ENCODE results near the gene KARS1.

DNA sequence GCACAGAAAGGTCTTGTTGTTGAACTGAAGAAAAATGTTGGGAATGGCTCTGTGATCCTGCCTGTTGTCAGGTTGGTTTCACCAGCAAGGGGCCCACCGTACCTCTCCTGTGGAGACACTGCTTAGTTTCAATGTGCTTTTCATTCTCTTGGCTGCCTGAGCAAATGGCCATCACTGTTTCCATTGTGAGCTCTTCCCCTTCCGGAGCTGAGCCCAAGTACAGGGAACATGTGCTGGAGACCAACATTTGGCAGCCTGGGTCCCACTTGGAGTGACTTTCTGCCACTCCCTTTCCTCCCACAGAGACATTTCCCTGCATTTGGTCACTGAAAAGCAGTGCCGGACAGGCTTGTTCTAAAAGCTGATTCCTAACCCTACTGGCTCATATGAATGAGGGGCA is 58.2 kb downstream of the KARS1 start:
- TF ChIP-seq, protein P1, sequence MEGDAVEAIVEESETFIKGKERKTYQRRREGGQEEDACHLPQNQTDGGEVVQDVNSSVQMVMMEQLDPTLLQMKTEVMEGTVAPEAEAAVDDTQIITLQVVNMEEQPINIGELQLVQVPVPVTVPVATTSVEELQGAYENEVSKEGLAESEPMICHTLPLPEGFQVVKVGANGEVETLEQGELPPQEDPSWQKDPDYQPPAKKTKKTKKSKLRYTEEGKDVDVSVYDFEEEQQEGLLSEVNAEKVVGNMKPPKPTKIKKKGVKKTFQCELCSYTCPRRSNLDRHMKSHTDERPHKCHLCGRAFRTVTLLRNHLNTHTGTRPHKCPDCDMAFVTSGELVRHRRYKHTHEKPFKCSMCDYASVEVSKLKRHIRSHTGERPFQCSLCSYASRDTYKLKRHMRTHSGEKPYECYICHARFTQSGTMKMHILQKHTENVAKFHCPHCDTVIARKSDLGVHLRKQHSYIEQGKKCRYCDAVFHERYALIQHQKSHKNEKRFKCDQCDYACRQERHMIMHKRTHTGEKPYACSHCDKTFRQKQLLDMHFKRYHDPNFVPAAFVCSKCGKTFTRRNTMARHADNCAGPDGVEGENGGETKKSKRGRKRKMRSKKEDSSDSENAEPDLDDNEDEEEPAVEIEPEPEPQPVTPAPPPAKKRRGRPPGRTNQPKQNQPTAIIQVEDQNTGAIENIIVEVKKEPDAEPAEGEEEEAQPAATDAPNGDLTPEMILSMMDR (IDR thresholded peaks at IDR 0.05; ENCODE audit: low read length), result no peak
- TF ChIP-seq EZH2 (IDR thresholded peaks at IDR 0.05; ENCODE audit: borderline replicate concordance, low read length), result no peak
